Measurements from ENCODE around the gene MYH11.
"Not testable (repeated sequence)": the region's sequence is repeated elsewhere in the genome, so short reads cannot be mapped to it uniquely, and the experiment has no call there.

The MYH11 gene

GRCh38 chr16:15799851-15800495 lies 56.9 kb downstream of the MYH11 start:
- TF ChIP-seq, protein P1, sequence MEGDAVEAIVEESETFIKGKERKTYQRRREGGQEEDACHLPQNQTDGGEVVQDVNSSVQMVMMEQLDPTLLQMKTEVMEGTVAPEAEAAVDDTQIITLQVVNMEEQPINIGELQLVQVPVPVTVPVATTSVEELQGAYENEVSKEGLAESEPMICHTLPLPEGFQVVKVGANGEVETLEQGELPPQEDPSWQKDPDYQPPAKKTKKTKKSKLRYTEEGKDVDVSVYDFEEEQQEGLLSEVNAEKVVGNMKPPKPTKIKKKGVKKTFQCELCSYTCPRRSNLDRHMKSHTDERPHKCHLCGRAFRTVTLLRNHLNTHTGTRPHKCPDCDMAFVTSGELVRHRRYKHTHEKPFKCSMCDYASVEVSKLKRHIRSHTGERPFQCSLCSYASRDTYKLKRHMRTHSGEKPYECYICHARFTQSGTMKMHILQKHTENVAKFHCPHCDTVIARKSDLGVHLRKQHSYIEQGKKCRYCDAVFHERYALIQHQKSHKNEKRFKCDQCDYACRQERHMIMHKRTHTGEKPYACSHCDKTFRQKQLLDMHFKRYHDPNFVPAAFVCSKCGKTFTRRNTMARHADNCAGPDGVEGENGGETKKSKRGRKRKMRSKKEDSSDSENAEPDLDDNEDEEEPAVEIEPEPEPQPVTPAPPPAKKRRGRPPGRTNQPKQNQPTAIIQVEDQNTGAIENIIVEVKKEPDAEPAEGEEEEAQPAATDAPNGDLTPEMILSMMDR (IDR thresholded peaks at IDR 0.05; ENCODE audit: control insufficient read depth, extremely low read depth, insufficient read depth), result no peak
- no peak for DNase-seq (ENCODE audit: low read depth)

GRCh38 chr16:15798671-15799070 lies 58.2 kb downstream of the MYH11 start:
- DNase-seq (ENCODE audit: low read depth), result no peak
- H3K4me3 ChIP-seq (ENCODE audit: low read depth, low read length), result no peak overlapping the region
- TF ChIP-seq, protein P1 (IDR thresholded peaks at IDR 0.05; ENCODE audit: control insufficient read depth, extremely low read depth, insufficient read depth), result no peak

More at GRCh38 chr16:15799851-15800495, 56.9 kb downstream of the MYH11 start:
- no peak overlapping the region for H3K4me3 ChIP-seq (ENCODE audit: low read depth, low read length)

GRCh38 chr16:15796885-15797284 lies 59.9 kb downstream of the MYH11 start:
- DNase-seq (ENCODE audit: low read depth), result no peak
- no peak overlapping the region for H3K4me3 ChIP-seq (ENCODE audit: low read depth, low read length)
- TF ChIP-seq, protein P1 (IDR thresholded peaks at IDR 0.05; ENCODE audit: control insufficient read depth, extremely low read depth, insufficient read depth), result no peak

GRCh38 chr16:15795615-15796014 lies 61.2 kb downstream of the MYH11 start:
- TF ChIP-seq, protein P1 (IDR thresholded peaks at IDR 0.05; ENCODE audit: control insufficient read depth, extremely low read depth, insufficient read depth), result no peak
- H3K4me3 ChIP-seq (ENCODE audit: low read depth, low read length), result no peak overlapping the region
- no peak for DNase-seq (ENCODE audit: low read depth)

DNA sequence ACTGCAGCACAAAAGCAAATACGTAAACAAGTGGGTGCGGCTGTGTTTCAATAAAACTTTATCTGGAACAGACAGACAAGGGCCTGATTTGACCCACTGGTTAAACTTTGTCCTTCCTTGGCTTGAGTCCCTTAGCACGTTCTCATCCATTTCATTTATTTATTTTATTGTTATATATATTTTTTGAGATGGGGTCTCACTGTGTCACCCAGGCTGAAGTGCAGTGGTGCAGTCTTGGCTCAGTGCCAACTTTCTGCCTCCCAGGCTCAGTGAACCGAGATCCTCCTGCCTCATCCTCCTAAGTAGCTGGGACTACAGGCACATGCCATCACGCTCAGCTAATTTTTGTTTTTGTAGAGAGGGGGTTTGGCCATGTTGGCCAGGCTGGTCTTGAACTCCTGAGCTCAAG lies 64.3 kb downstream of the MYH11 start:
- TF ChIP-seq, protein P1 (IDR thresholded peaks at IDR 0.05; ENCODE audit: control insufficient read depth, extremely low read depth, insufficient read depth), result no peak
- no peak overlapping the region for H3K4me3 ChIP-seq (ENCODE audit: low read depth, low read length)
- no peak for DNase-seq (ENCODE audit: low read depth)

DNA sequence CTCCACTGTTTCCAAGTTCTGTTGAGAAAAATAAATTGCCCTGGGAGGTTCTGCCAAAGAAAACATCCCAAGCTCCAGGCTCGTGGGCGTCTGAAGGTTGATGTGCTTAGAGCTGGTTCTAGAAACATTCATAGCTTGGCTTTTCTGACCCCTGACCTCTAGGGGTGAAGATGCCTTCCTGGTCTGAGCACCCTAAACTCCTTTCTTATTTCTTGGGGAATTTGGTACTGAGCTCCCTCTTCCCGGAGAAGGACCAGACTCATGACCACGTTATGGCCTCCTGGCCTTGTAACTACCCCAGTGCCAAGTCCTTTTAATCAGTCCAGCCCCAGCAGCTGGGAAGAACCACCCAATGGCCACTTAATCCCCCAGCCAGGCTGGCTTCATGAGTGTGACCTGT lies 66.4 kb downstream of the MYH11 start:
- DNase-seq (ENCODE audit: low read depth), result no peak
- H3K4me3 ChIP-seq (ENCODE audit: low read depth, low read length), result no peak overlapping the region
- TF ChIP-seq, protein P1 (IDR thresholded peaks at IDR 0.05; ENCODE audit: control insufficient read depth, extremely low read depth, insufficient read depth), result no peak

DNA sequence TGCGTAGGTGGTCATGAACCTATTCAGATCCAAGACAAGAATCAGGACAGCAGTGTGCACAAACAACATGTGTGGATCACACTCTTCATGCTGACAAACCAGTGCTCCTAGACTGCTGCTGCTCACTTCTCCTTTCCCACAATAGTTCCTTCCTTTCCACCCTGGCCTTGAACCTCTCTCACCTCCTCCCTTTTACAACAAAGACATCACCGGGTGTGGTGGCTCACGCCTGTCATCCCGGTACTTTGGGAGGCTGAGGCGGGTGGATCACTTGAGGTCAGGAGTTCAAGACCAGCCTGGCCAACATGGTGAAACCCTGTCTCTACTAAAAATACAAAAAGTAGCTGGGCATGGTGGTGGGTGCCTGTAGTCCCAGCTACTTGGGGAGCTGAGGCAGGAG lies 67.0 kb downstream of the MYH11 start:
- DNase-seq (ENCODE audit: low read depth); H3K4me3 ChIP-seq (ENCODE audit: low read depth, low read length): not testable (repeated sequence)

Data from LNCaP clone FGC (cell line).